Measurements from ENCODE around the gene FAN1. TPM values are rescaled to one million over a fixed set of nuclear protein-coding genes. Genes with fewer than 3 reads are reported as not detected.

FAN1 gene
- total and polyA plus RNA-seq, 2 donors (not counting 3 experiments of a cell fraction or from before 2014, with no cell fraction given), result 4.3 to 11.7 TPM

DNA sequence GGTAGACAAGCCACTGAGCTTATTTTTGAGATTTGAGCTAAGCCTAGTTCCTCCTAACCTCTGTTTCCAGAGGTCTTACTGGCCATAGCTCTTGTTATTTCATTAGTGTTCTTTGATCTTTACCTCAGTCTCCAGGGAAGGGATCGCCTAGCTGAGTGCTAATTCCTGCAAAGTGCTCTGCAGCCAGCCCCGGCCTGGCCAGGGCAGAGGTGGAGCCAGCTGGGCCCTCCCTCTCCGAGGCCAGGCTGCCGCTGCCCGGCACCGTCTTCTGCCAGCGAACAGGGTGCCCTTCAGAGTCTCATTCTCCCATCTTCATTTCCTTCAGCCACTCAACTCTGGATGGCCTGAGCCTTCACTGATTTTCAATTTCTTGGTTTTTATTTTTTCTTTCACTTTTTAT lies 19.7 kb downstream of the FAN1 start:
- no peak overlapping the region for H3K27ac ChIP-seq (ENCODE audit: insufficient read depth, low read depth, low read length)

More for the DNA sequence above, 19.7 kb downstream of the FAN1 start:
- ChIA-PET POLR2A (no interaction called here), CTCF (interaction anchor here (0.7 to 3.8 kb wide), 6 partner anchors 8 to 206 kb away, joined by 3 to 24 read pairs (median 4); partner anchors contain the start of gene FAN1)
- H2AFZ ChIP-seq (ENCODE audit: low read depth, low read length), result peak overlapping the region; percentile 54
- TF ChIP-seq GATA2 (IDR thresholded peaks at IDR 0.05; ENCODE audit: insufficient read depth, insufficient read length, low read depth, low read length), result no peak
- TF ChIP-seq POLR2AphosphoS5 (IDR thresholded peaks at IDR 0.05; ENCODE audit: insufficient read depth, low read depth, low read length), result no peak
- TF ChIP-seq, protein P1, sequence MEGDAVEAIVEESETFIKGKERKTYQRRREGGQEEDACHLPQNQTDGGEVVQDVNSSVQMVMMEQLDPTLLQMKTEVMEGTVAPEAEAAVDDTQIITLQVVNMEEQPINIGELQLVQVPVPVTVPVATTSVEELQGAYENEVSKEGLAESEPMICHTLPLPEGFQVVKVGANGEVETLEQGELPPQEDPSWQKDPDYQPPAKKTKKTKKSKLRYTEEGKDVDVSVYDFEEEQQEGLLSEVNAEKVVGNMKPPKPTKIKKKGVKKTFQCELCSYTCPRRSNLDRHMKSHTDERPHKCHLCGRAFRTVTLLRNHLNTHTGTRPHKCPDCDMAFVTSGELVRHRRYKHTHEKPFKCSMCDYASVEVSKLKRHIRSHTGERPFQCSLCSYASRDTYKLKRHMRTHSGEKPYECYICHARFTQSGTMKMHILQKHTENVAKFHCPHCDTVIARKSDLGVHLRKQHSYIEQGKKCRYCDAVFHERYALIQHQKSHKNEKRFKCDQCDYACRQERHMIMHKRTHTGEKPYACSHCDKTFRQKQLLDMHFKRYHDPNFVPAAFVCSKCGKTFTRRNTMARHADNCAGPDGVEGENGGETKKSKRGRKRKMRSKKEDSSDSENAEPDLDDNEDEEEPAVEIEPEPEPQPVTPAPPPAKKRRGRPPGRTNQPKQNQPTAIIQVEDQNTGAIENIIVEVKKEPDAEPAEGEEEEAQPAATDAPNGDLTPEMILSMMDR (IDR thresholded peaks at IDR 0.05; ENCODE audit: extremely low read depth in 1 of 2, insufficient read depth in 1 of 2, low read depth in 1 of 2, low read length in 2 of 2), result no peak
- no peak for TF ChIP-seq FOS (IDR thresholded peaks at IDR 0.05; ENCODE audit: borderline replicate concordance, insufficient read depth, low read length)
- TF ChIP-seq JUN (IDR thresholded peaks at IDR 0.05; ENCODE audit: borderline replicate concordance, insufficient read depth, insufficient read length, low read depth), result no peak
- TF ChIP-seq, protein P2, sequence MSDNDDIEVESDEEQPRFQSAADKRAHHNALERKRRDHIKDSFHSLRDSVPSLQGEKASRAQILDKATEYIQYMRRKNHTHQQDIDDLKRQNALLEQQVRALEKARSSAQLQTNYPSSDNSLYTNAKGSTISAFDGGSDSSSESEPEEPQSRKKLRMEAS (IDR thresholded peaks at IDR 0.05; ENCODE audit: insufficient read depth, insufficient read length), result no peak
- no peak for TF ChIP-seq EZH2 (IDR thresholded peaks at IDR 0.05; ENCODE audit: borderline replicate concordance, low read depth, low read length, severe bottlenecking)
- TF ChIP-seq MYC (IDR thresholded peaks at IDR 0.05; ENCODE audit: low read depth, low read length), result no peak
- TF ChIP-seq POLR2A (IDR thresholded peaks at IDR 0.05; ENCODE audit: low read depth, low read length), result no peak
- dilution Hi-C loops (cut with MboI; ENCODE audit: extremely low pct_ligation_motif_present, low sequenced_read_pairs) (no loop called here), intact Hi-C loops (cut with micrococcal nuclease) (loop anchor here (1.0 kb wide), 1 partner anchor 20 kb away; the partner anchor contains the start of gene FAN1)
- BruUV-seq (replicated peaks), result no TSS peak
- H3K9me3 ChIP-seq (replicated peaks; ENCODE audit: control insufficient read depth, insufficient read depth, low read length), result no peaks in the 10 kb centered on the region
- peak overlapping the region; percentile 20 for H3K4me2 ChIP-seq (ENCODE audit: insufficient read depth, low read length)
- no peaks in the 10 kb centered on the region for H4K20me1 ChIP-seq (replicated peaks; ENCODE audit: control insufficient read depth, extremely low read depth, insufficient read depth, low read length)
- H3K36me3 ChIP-seq (ENCODE audit: control insufficient read depth in 2 of 2, extremely low read depth in 1 of 2, insufficient read depth in 2 of 2, low read length in 2 of 2), result peaks cover 5 to 16% of the 10 kb centered on the region in 2 experiments
- H3K9ac ChIP-seq (replicated peaks; ENCODE audit: extremely low read depth, insufficient read depth, low read length), result no peak overlapping the region
- peaks cover 18% of the 10 kb centered on the region for H3K4me1 ChIP-seq (ENCODE audit: control insufficient read depth, extremely low read depth, insufficient read depth, low read length)
- H3K9me1 ChIP-seq (replicated peaks; ENCODE audit: control insufficient read depth, extremely low read depth, insufficient read depth, low read length), result no peaks in the 10 kb centered on the region
- DNase-seq (ENCODE audit: low read depth, low spot score) (no peak), FAIRE-seq (no peak)
- H3K4me3 ChIP-seq (replicated peaks in 1 of 3; ENCODE audit: insufficient read depth in 1 of 3, low read depth in 1 of 3, low read length in 3 of 3), result no peak overlapping the region
- H3K27me3 ChIP-seq (ENCODE audit: control insufficient read depth in 2 of 2, insufficient read depth in 2 of 2, low read length in 2 of 2), result no peaks in the 10 kb centered on the region
- no peaks in the 10 kb centered on the region for H3K79me2 ChIP-seq (ENCODE audit: control insufficient read depth, insufficient read depth, low read length)
